Heart right ventricle (tissue), 16 donors: ENCODE measurements around the gene PTPRE. TPM values are rescaled to one million over a fixed set of nuclear protein-coding genes. Genes with fewer than 3 reads are reported as not detected.

Experiments
- ATAC-seq, 8 donors: fragments of 200-7000 bp; cut with Tn5 transposase; one replicate each; pipeline ENCODE4 v1.9.1; 2020; ENCODE audit warnings: mild to moderate bottlenecking in 8 of 8, moderate library complexity in 8 of 8, moderate number of reproducible peaks in 1 of 8
- DNase-seq, 2 donors: peaks; one replicate each; pipeline ENCODE4 v3.0.0-alpha.2; 2020
- H3K27ac ChIP-seq, 10 donors: fragments of 200-600 bp; sonication (generic) in 2 of 10; one replicate each; pipeline versions ENCODE4 v1.5.0 to v1.8.0; 2020 to 2022; ENCODE audit warnings: mild to moderate bottlenecking in 3 of 10
- H3K27me3 ChIP-seq, 7 donors: fragments of 200-600 bp; one replicate each; pipeline ENCODE4 v1.8.0; 2021 to 2022; ENCODE audit warnings: mild to moderate bottlenecking in 2 of 7
- H3K36me3 ChIP-seq, 9 donors: fragments of 200-600 bp; sonication (generic) in 1 of 9; one replicate each; pipeline versions ENCODE4 v1.5.0 to v1.8.0; 2020 to 2022; ENCODE audit warnings: mild to moderate bottlenecking in 2 of 9
- H3K4me1 ChIP-seq, 9 donors: fragments of 200-600 bp; sonication (generic) in 1 of 9; one replicate each; pipeline versions ENCODE4 v1.5.0 to v1.8.0; 2020 to 2022; ENCODE audit warnings: mild to moderate bottlenecking in 4 of 9
- H3K4me3 ChIP-seq, 10 donors: fragments of 200-600 bp; sonication (generic) in 2 of 10; one replicate each; pipeline versions ENCODE4 v1.5.0 to v1.8.0; 2020 to 2022; ENCODE audit warnings: mild to moderate bottlenecking in 7 of 10, moderate library complexity in 2 of 10
- H3K9me3 ChIP-seq, 11 donors: fragments of 200-600 bp in 10 of 11; sonication (generic) in 2 of 11; one replicate each; pipeline versions ENCODE4 v1.5.0 to v1.8.0; 2013 to 2022; ENCODE audit warnings: mild to moderate bottlenecking in 2 of 11, control low read depth in 1 of 11, moderate library complexity in 1 of 11
- CTCF ChIP-seq, 9 donors: fragments of 200-600 bp; sonication (generic) in 2 of 9; IDR thresholded peaks; one replicate each; pipeline versions ENCODE4 v1.5.0 to v1.8.0; 2021 to 2022; ENCODE audit warnings: antibody characterized with exemption in 9 of 9, mild to moderate bottlenecking in 5 of 9, moderate library complexity in 1 of 9
- WGBS, 2 donors: extraction: QIAGEN DNeasy Blood & Tissue Kit; methylation state at CpG; one replicate each; pipeline ENCODE4 v1.1.7; 2013; ENCODE audit warnings: inconsistent platforms in 1 of 2; 5-methylcytosine and 5-hydroxymethylcytosine counted together
- intact Hi-C, 10 donors: fragments of 100-400 bp; cut with DNase I; formaldehyde crosslinking; loops; one replicate each; pipeline versions ENCODE4 v1.11.1 to v1.14.2; 2022
- polyA plus RNA-seq, 2 donors: library from polyadenylated mRNA; stranded (reverse); fragments of 200-250 nt; gene quantifications; one replicate each; pipeline ENCODE4 v1.2.3, GENCODE V29; 2013
- total RNA-seq, 10 donors: library from RNA; stranded (reverse); fragmentation: NEBNext Ultra II Directional in 3 of 10; extraction: Animal tissue kit (Norgen Biotek cat#: 25700) in 3 of 10; gene quantifications; one replicate each; pipeline versions ENCODE4 v1.2.1 to v1.2.4, GENCODE V29; 2021 to 2023
- donor health status: Arrhythmogenic right ventricular cardiomyopathy.
- donor health status: ischemic (EF 13 %, LVEDD 7.1; RV severe dilation, severe dysfunction).
- donor health status: healthy with polysubstance abuse.
- donor health status: DM: no; HTN: yes; CAD: no.
- donor health status: DM: no; HTN: no; CAD: no.
- donor health status: ischemic (EF 25% LVEDD 6.9; RV normal size, moderate dysfunction).
- donor health status: ischemic (EF 25% LVEDD 5.7; RV mildly dilated, moderate dysfunction).
- donor health status: healthy.
- donor health status: DM: yes; HTN: yes; CAD: no.
- donor health status: Ischemic cardiomyopathy.
- donor health status: ischemic (EF 35%, LVEDD 5.7; RV mildly dilated, moderate dysfunction).
- donor health status: nonischemic (EF 11% LVEDD 7.7; RV severe dilation, severe dysfunction).
- donor health status: DM: yes; HTN: yes; CAD: no.
- donor health status: PGD.
- donor health status: ischemic (EF 29% LVEDD 5.4; RV normal size, mild dysfunction).
- donor health status: nonischemic (EF 23%, LVEDD 6.1; RV moderate dilation, normal function).

PTPRE gene
- total and polyA plus RNA-seq, 12 donors = 6.1 to 42.8 (median 22.1) TPM

- H3K27me3 ChIP-seq = no peaks in the 10 kb centered on the region
- no peak overlapping the region for H3K4me3 ChIP-seq
- DNase-seq (no peak), ATAC-seq (no peak)
- H3K4me1 ChIP-seq = peaks cover 0 to 20% (median 8%) of the 10 kb centered on the region in 9 donors
- H3K9me3 ChIP-seq = peaks cover 0 to 14% (median 0%) of the 10 kb centered on the region in 11 donors
- 83 to 90% methylated on average over 15 of the region's 15 CpGs for WGBS, 2 donors
- TF ChIP-seq CTCF (IDR thresholded peaks at IDR 0.05) = no peak
- intact Hi-C loops = no loop called here
- no peak overlapping the region for H3K27ac ChIP-seq
- peaks cover 0 to 21% (median 0%) of the 10 kb centered on the region in 9 donors for H3K36me3 ChIP-seq
Observed at GRCh38 chr10:127932521-127933270, 25.8 kb downstream of the PTPRE start.

DNA sequence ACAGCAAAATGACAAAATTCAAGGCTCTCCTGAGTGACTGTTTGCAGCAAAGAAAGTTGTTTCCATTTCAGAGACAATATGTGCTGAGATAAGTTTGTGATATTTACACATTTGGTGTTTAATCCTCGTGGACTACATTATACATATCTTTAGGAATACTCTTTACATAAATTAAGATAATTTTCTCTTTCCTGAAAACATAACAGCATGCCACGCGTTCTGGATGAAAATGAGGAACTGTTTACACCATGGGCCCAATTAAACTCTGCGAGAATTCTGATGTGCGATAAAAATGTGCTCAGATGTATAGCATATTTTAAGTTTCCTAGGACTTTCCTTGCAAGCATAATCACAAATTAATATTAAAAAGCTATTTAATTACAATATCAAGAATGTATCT is 26.4 kb downstream of the PTPRE start:
- intact Hi-C loops = no loop called here
- Histone ChIP-seq H3K27me3 (no peaks in the 10 kb centered on the region), H3K4me3 (no peak overlapping the region), H3K4me1 (peaks cover 0 to 20% (median 5%) of the 10 kb centered on the region in 9 donors), H3K36me3 (peaks cover 0 to 21% (median 0%) of the 10 kb centered on the region in 9 donors), H3K27ac (no peak overlapping the region), H3K9me3 (peaks cover 0 to 14% (median 0%) of the 10 kb centered on the region in 11 donors)
- 91 to 93% methylated on average over 5 of the region's 5 CpGs for WGBS, 2 donors
- TF ChIP-seq CTCF (IDR thresholded peaks at IDR 0.05) = no peak
- ATAC-seq (no peak), DNase-seq (no peak)

DNA sequence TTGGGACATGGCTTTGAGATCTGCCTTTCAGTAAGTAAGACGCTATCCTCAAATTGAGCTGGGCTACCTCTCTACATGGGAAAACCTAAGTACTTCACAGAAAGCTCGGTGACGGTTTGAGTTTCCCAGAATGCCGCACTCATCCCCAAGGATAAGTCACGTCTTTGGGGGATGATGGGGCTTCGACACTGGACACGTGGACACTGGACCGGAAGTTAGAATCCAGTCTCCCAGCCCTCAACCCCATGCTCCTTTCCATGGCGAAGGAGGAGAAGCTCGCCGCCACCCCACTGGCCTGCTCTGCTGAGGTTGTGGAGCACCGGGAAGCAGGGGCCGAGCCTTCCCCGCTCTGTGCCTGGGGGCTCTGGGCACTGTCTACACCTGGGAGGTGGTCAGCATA is 27.5 kb downstream of the PTPRE start:
- Histone ChIP-seq H3K36me3 (peaks cover 0 to 21% (median 0%) of the 10 kb centered on the region in 9 donors), H3K27me3 (no peaks in the 10 kb centered on the region), H3K27ac (no peak overlapping the region), H3K9me3 (peaks cover 0 to 14% (median 0%) of the 10 kb centered on the region in 11 donors), H3K4me3 (no peak overlapping the region), H3K4me1 (peaks cover 0 to 16% (median 6%) of the 10 kb centered on the region in 9 donors)
- ATAC-seq (peak in 1 of 8 donors; percentile 48), DNase-seq (no peak)
- no peak for TF ChIP-seq CTCF (IDR thresholded peaks at IDR 0.05)
- intact Hi-C loops = no loop called here
- WGBS, 2 donors = 96 to 98% methylated on average over 14 of the region's 14 CpGs

DNA sequence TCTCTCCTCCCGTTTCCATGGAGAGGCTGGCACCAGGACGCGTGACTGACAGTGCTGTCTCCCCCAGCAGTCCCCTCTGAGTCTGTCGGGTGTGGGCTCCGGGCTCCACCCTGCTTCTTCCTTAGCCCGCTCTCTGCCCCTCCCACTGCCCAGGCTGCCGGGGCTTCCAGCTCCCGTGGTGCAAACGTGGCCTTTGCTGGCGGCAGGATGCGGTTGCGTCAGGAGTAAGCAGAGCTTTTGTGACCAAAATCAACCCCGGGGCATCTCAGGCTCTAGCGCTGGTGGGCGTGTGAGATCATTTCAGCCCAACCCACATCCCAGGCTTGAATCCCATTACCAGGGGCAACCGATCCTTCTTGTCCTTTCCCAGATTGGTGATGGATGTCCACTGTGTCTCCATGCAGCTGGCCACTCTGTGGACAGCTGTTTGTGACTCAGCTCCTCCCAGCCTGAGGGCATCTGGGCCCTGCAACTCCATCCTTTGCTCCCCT is 28.2 kb downstream of the PTPRE start:
- 82 to 88% methylated on average over 16 of the region's 16 CpGs for WGBS, 2 donors
- ATAC-seq = peak in 2 of 8 donors; percentile 11 to 31
- no peak overlapping the region for H3K27ac ChIP-seq
- TF ChIP-seq CTCF (IDR thresholded peaks at IDR 0.05) = no peak
- no peak for DNase-seq
- H3K9me3 ChIP-seq = peaks cover 0 to 14% (median 0%) of the 10 kb centered on the region in 11 donors
- H3K27me3 ChIP-seq = no peaks in the 10 kb centered on the region
- peaks cover 0 to 16% (median 6%) of the 10 kb centered on the region in 9 donors for H3K4me1 ChIP-seq
- peaks cover 0 to 21% (median 0%) of the 10 kb centered on the region in 9 donors for H3K36me3 ChIP-seq
- intact Hi-C loops = no loop called here
- no peak overlapping the region for H3K4me3 ChIP-seq
